HG03469 (cell line): ENCODE data around the gene DSCAM.
"Not testable (repeated sequence)": the region's sequence is repeated elsewhere in the genome, so short reads cannot be mapped to it uniquely, and the experiment has no call there.

Experiments
- ATAC-seq: cut with Tn5 transposase; IDR thresholded peaks from one replicate; pipeline ENCODE4 v1.9.1; 2021; ENCODE audit warnings: mild to moderate bottlenecking, moderate library complexity, moderate number of reproducible peaks; ENCODE audit not compliant: unreplicated experiment

Gene DSCAM

GRCh38 chr21:40073642-40074041, 773.3 kb downstream of the DSCAM start:
- no peak for ATAC-seq

GRCh38 chr21:40070871-40071270, 776.1 kb downstream of the DSCAM start:
- ATAC-seq, result no peak

- no peak for ATAC-seq
Measured at GRCh38 chr21:40067751-40068150, 779.2 kb downstream of the DSCAM start.

- no peak for ATAC-seq
Measured at GRCh38 chr21:40066221-40066620, 780.7 kb downstream of the DSCAM start.

- no peak for ATAC-seq
Measured at GRCh38 chr21:40060083-40060677, 786.8 kb downstream of the DSCAM start.

GRCh38 chr21:40057331-40057730, 789.6 kb downstream of the DSCAM start:
- no peak for ATAC-seq

GRCh38 chr21:40056031-40056430, 790.9 kb downstream of the DSCAM start:
- no peak for ATAC-seq

GRCh38 chr21:40054403-40054802, 792.6 kb downstream of the DSCAM start:
- ATAC-seq, result no peak

- no peak for ATAC-seq
Measured at GRCh38 chr21:40053007-40053406, 794.0 kb downstream of the DSCAM start.

- ATAC-seq, result no peak
Measured at GRCh38 chr21:40052276-40052675, 794.7 kb downstream of the DSCAM start.

GRCh38 chr21:40051801-40052200, 795.2 kb downstream of the DSCAM start:
- no peak for ATAC-seq

GRCh38 chr21:40049931-40050290, 797.0 kb downstream of the DSCAM start:
- no peak for ATAC-seq

GRCh38 chr21:40049031-40049930, 797.7 kb downstream of the DSCAM start:
- no peak for ATAC-seq

GRCh38 chr21:40047993-40048730, 798.8 kb downstream of the DSCAM start:
- no peak for ATAC-seq

GRCh38 chr21:40047211-40047610, 799.7 kb downstream of the DSCAM start:
- ATAC-seq, result no peak

- no peak for ATAC-seq
Measured at GRCh38 chr21:40043866-40044265, 803.1 kb downstream of the DSCAM start.

GRCh38 chr21:40043423-40043822, 803.5 kb downstream of the DSCAM start:
- ATAC-seq, result no peak

- no peak for ATAC-seq
Measured at GRCh38 chr21:40041446-40041845, 805.5 kb downstream of the DSCAM start.

GRCh38 chr21:40033156-40033782, 813.7 kb downstream of the DSCAM start:
- not testable (repeated sequence) for ATAC-seq

- no peak for ATAC-seq
Measured at GRCh38 chr21:40029888-40030287, 817.1 kb downstream of the DSCAM start.

GRCh38 chr21:40028393-40028792, 818.6 kb downstream of the DSCAM start:
- not testable (repeated sequence) for ATAC-seq
